Hepatocyte (in vitro differentiated cells): ENCODE measurements around the gene DNAH11.

Experiments used
- EZH2 ChIP-seq: fragments of 200-600 bp; sonication (generic); IDR thresholded peaks from 2 replicates; pipeline ENCODE4 v1.6.1; 2016; ENCODE audit warnings: antibody characterized with exemption, mild to moderate bottlenecking, borderline replicate concordance
- TF ChIP-seq, protein P1 (sequence below): fragments of 200-600 bp; sonication (generic); IDR thresholded peaks from 2 replicates; pipeline ENCODE4 v1.5.1; 2016; ENCODE audit warnings: antibody characterized with exemption, mild to moderate bottlenecking; ENCODE audit not compliant: poor library complexity

- TF ChIP-seq, protein P1, sequence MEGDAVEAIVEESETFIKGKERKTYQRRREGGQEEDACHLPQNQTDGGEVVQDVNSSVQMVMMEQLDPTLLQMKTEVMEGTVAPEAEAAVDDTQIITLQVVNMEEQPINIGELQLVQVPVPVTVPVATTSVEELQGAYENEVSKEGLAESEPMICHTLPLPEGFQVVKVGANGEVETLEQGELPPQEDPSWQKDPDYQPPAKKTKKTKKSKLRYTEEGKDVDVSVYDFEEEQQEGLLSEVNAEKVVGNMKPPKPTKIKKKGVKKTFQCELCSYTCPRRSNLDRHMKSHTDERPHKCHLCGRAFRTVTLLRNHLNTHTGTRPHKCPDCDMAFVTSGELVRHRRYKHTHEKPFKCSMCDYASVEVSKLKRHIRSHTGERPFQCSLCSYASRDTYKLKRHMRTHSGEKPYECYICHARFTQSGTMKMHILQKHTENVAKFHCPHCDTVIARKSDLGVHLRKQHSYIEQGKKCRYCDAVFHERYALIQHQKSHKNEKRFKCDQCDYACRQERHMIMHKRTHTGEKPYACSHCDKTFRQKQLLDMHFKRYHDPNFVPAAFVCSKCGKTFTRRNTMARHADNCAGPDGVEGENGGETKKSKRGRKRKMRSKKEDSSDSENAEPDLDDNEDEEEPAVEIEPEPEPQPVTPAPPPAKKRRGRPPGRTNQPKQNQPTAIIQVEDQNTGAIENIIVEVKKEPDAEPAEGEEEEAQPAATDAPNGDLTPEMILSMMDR = no peak
- TF ChIP-seq EZH2 = no peak
These were observed 355.6 kb downstream of the DNAH11 start for GRCh38 chr7:21898265-21898930.
